ENCODE data around the gene CAMK1D. TPM values are rescaled to one million over a fixed set of nuclear protein-coding genes. Genes with fewer than 3 reads are reported as not detected.

Gene CAMK1D
- total and polyA plus RNA-seq, 2 experiments from 2014 or later, result 3.5 to 6.0 TPM

DNA sequence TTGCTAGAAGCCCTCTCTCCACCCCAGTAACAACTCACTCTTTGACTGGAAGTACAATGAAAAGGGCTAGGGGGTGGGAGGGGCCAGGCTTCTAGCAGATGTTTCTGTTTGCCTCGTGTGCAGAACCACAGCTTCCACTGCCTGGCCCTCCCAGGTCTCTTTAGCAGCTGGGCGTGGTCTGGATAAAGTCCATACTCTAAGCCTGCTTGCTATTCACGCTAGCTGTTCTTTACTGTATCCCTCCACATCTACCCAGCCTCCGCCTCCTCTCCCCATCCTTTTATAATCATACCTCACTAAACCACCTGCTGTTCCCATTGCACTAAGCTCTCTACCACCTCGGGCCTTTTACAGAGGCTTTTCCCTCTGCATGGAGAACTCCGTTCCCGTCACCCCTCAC is 288.8 kb downstream of the CAMK1D start:
- H3K27me3 ChIP-seq, result no peaks in the 10 kb centered on the region

GRCh38 chr10:12638781-12639180 is 289.4 kb downstream of the CAMK1D start:
- no peaks in the 10 kb centered on the region for H3K27me3 ChIP-seq
- no peaks in the 10 kb centered on the region for H3K79me2 ChIP-seq
- no peak for DNase-seq (ENCODE audit: low spot score)
- no peak overlapping the region for H3K4me2 ChIP-seq
- H3K9me2 ChIP-seq (replicated peaks; ENCODE audit: insufficient read depth), result no peaks in the 10 kb centered on the region
- no peak overlapping the region for H2AFZ ChIP-seq
- 91% methylated on average over 11 of the region's 11 CpGs for WGBS (ENCODE audit: low lambda C conversion rate, missing lambda C conversion rate)
- no peaks in the 10 kb centered on the region for H4K20me1 ChIP-seq (ENCODE audit: insufficient read depth, poor library complexity, severe bottlenecking)
- H3K4me3 ChIP-seq, result no peak overlapping the region
- H3K36me3 ChIP-seq (replicated peaks; ENCODE audit: insufficient read depth, low read depth), result no peaks in the 10 kb centered on the region
- no peak overlapping the region for H3K27ac ChIP-seq
- H3K4me1 ChIP-seq (ENCODE audit: insufficient read depth), result peaks cover 6% of the 10 kb centered on the region
- TF ChIP-seq, protein P1, sequence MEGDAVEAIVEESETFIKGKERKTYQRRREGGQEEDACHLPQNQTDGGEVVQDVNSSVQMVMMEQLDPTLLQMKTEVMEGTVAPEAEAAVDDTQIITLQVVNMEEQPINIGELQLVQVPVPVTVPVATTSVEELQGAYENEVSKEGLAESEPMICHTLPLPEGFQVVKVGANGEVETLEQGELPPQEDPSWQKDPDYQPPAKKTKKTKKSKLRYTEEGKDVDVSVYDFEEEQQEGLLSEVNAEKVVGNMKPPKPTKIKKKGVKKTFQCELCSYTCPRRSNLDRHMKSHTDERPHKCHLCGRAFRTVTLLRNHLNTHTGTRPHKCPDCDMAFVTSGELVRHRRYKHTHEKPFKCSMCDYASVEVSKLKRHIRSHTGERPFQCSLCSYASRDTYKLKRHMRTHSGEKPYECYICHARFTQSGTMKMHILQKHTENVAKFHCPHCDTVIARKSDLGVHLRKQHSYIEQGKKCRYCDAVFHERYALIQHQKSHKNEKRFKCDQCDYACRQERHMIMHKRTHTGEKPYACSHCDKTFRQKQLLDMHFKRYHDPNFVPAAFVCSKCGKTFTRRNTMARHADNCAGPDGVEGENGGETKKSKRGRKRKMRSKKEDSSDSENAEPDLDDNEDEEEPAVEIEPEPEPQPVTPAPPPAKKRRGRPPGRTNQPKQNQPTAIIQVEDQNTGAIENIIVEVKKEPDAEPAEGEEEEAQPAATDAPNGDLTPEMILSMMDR (IDR thresholded peaks at IDR 0.05; ENCODE audit: poor library complexity), result no peak
- TF ChIP-seq EZH2 (IDR thresholded peaks at IDR 0.05; ENCODE audit: borderline replicate concordance) (no peak), EZH2phosphoT487 (IDR thresholded peaks at IDR 0.05; ENCODE audit: low read depth, severe bottlenecking, unreplicated experiment) (no peak)
- H3K9me3 ChIP-seq (ENCODE audit: low read depth), result no peaks in the 10 kb centered on the region

More for the DNA sequence above, 288.8 kb downstream of the CAMK1D start:
- TF ChIP-seq EZH2 (IDR thresholded peaks at IDR 0.05; ENCODE audit: borderline replicate concordance) (no peak), EZH2phosphoT487 (IDR thresholded peaks at IDR 0.05; ENCODE audit: low read depth, severe bottlenecking, unreplicated experiment) (no peak)
- TF ChIP-seq, protein P1 (IDR thresholded peaks at IDR 0.05; ENCODE audit: poor library complexity), result no peak
- H3K9me2 ChIP-seq (replicated peaks; ENCODE audit: insufficient read depth), result no peaks in the 10 kb centered on the region
- 66% methylated on average over 7 of the region's 7 CpGs for WGBS (ENCODE audit: low lambda C conversion rate, missing lambda C conversion rate)
- no peak overlapping the region for H2AFZ ChIP-seq
- H3K4me2 ChIP-seq, result no peak overlapping the region
- no peaks in the 10 kb centered on the region for H3K9me3 ChIP-seq (ENCODE audit: low read depth)
- H3K79me2 ChIP-seq, result no peaks in the 10 kb centered on the region
- no peak overlapping the region for H3K27ac ChIP-seq
- H4K20me1 ChIP-seq (ENCODE audit: insufficient read depth, poor library complexity, severe bottlenecking), result no peaks in the 10 kb centered on the region
- H3K4me1 ChIP-seq (ENCODE audit: insufficient read depth), result peaks cover 6% of the 10 kb centered on the region
- DNase-seq (ENCODE audit: low spot score), result peak; percentile 85
- H3K36me3 ChIP-seq (replicated peaks; ENCODE audit: insufficient read depth, low read depth), result no peaks in the 10 kb centered on the region
- no peak overlapping the region for H3K4me3 ChIP-seq

DNA sequence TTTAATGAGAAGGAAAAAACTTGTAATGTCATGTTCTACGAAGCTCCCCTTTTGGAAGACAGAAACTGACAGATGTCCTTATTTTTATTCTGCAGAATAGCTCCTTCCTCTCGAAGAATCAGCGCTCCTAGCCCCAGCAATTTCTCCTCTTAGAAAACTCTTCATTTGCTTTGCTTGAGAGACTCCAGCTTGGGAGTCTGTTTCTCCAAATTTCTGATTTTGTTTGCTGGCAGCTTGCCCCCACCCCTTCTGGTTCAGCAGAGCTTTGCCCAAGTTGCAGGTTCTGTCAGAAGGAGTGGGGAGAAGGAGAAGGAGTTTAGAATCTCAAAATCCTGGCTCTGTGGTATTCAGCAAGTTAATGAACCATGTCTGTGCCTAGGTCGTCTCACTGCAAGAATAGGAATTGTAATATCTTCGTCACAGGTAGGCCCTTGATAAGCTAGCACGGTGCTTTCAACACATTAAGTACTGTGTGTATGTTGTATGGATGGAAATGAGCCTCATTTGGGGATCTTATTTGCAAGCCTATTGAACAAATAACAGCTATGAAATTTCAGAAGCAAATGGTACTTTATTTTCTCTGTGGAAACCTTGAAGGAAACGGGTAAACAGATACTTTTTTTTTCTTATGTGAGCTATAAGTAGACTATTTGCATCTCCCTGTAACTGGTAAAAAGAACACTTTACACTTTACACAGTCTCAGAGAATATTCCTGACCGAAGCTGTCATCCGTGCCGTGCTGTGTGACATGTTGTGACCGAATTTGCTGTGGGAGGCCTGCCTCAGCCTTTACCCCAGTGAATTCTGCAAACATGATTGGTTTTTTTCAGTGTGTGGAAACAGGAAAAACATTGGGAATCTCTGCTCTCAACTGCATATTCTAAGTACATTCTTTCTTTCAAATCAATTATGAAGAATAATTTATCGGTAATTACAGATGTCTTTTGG is 290.9 kb downstream of the CAMK1D start:
- DNase-seq (ENCODE audit: low spot score), result no peak
- Histone ChIP-seq H2AFZ (no peak overlapping the region), H3K4me3 (no peak overlapping the region), H4K20me1 (ENCODE audit: insufficient read depth, poor library complexity, severe bottlenecking) (no peaks in the 10 kb centered on the region), H3K9me3 (ENCODE audit: low read depth) (no peaks in the 10 kb centered on the region), H3K9me2 (replicated peaks; ENCODE audit: insufficient read depth) (no peaks in the 10 kb centered on the region), H3K27me3 (no peaks in the 10 kb centered on the region), H3K79me2 (no peaks in the 10 kb centered on the region), H3K4me1 (ENCODE audit: insufficient read depth) (peaks cover 6% of the 10 kb centered on the region), H3K4me2 (no peak overlapping the region), H3K27ac (no peak overlapping the region), H3K36me3 (replicated peaks; ENCODE audit: insufficient read depth, low read depth) (no peaks in the 10 kb centered on the region)
- WGBS (ENCODE audit: low lambda C conversion rate, missing lambda C conversion rate), result 85% methylated on average over 12 of the region's 12 CpGs
- TF ChIP-seq EZH2phosphoT487 (IDR thresholded peaks at IDR 0.05; ENCODE audit: low read depth, severe bottlenecking, unreplicated experiment), result no peak
- TF ChIP-seq, protein P1 (IDR thresholded peaks at IDR 0.05; ENCODE audit: poor library complexity), result no peak
- no peak for TF ChIP-seq EZH2 (IDR thresholded peaks at IDR 0.05; ENCODE audit: borderline replicate concordance)

Data from hepatocyte (in vitro differentiated cells).